HUES64 (cell line): ENCODE measurements around the gene ANKRD28.

Experiments
- H3K27ac ChIP-seq: 2 replicates; pipeline ENCODE4 v1.7.0; 2013; ENCODE audit warnings: low read depth, low read length, inconsistent platforms
- H3K27me3 ChIP-seq: 2 replicates; pipeline ENCODE4 v1.6.1; 2013; ENCODE audit warnings: mild to moderate bottlenecking, low read length; ENCODE audit not compliant: insufficient read depth
- H3K36me3 ChIP-seq: 2 replicates; pipeline ENCODE4 v1.6.1; 2013; ENCODE audit warnings: mild to moderate bottlenecking, low read length; ENCODE audit not compliant: insufficient read depth
- H3K4me1 ChIP-seq: 2 replicates; pipeline ENCODE4 v1.6.1; 2013; ENCODE audit warnings: mild to moderate bottlenecking, low read length, moderate library complexity; ENCODE audit not compliant: insufficient read depth
- H3K4me3 ChIP-seq: 2 replicates; pipeline ENCODE4 v1.5.1; 2013; ENCODE audit warnings: mild to moderate bottlenecking, low read length, moderate library complexity
- H3K9ac ChIP-seq: 2 replicates; pipeline ENCODE4 v1.6.1; 2013; ENCODE audit warnings: mild to moderate bottlenecking, low read depth, low read length
- H3K9me3 ChIP-seq: 2 replicates; pipeline ENCODE4 v1.6.1; 2013; ENCODE audit warnings: low read depth, low read length; ENCODE audit not compliant: insufficient read depth
- WGBS: fragments of 150-250, 120-280 bp; methylation state at CpG from one replicate; pipeline ENCODE4 v1.1.7; 2013; ENCODE audit warnings: missing lambda C conversion rate; 5-methylcytosine and 5-hydroxymethylcytosine counted together

Gene ANKRD28

GRCh38 chr3:15690230-15690629 is 107.5 kb downstream of the ANKRD28 start:
- Histone ChIP-seq H3K27me3 (no peaks in the 10 kb centered on the region), H3K4me1 (no peaks in the 10 kb centered on the region), H3K27ac (no peak overlapping the region), H3K9me3 (no peaks in the 10 kb centered on the region), H3K4me3 (no peak overlapping the region), H3K36me3 (peaks cover 86% of the 10 kb centered on the region), H3K9ac (no peak overlapping the region)
- WGBS: 96% methylated on average over 4 of the region's 4 CpGs

GRCh38 chr3:15685927-15686326 is 111.9 kb downstream of the ANKRD28 start:
- no peaks in the 10 kb centered on the region for H3K4me1 ChIP-seq
- H3K27me3 ChIP-seq: no peaks in the 10 kb centered on the region
- H3K9ac ChIP-seq: no peak overlapping the region
- H3K9me3 ChIP-seq: no peaks in the 10 kb centered on the region
- no peak overlapping the region for H3K27ac ChIP-seq
- H3K4me3 ChIP-seq: no peak overlapping the region
- WGBS: 94% methylated on average over 6 of the region's 7 CpGs
- H3K36me3 ChIP-seq: peaks cover 89% of the 10 kb centered on the region

GRCh38 chr3:15683253-15683652 is 114.5 kb downstream of the ANKRD28 start:
- H3K4me1 ChIP-seq: no peaks in the 10 kb centered on the region
- no peaks in the 10 kb centered on the region for H3K27me3 ChIP-seq
- no peak overlapping the region for H3K4me3 ChIP-seq
- peaks cover 80% of the 10 kb centered on the region for H3K36me3 ChIP-seq
- no CpG with 5 or more reads among the region's 1 CpG for WGBS
- no peak overlapping the region for H3K27ac ChIP-seq
- no peaks in the 10 kb centered on the region for H3K9me3 ChIP-seq
- H3K9ac ChIP-seq: no peak overlapping the region

- no peaks in the 10 kb centered on the region for H3K4me1 ChIP-seq
- no peak overlapping the region for H3K4me3 ChIP-seq
- H3K36me3 ChIP-seq: peaks cover 80% of the 10 kb centered on the region
- no peaks in the 10 kb centered on the region for H3K27me3 ChIP-seq
- H3K9ac ChIP-seq: no peak overlapping the region
- H3K27ac ChIP-seq: no peak overlapping the region
- 94% methylated on average over 2 of the region's 3 CpGs for WGBS
- H3K9me3 ChIP-seq: no peaks in the 10 kb centered on the region
Observed at GRCh38 chr3:15682561-15683185, 115.1 kb downstream of the ANKRD28 start.

GRCh38 chr3:15681668-15682067 is 116.1 kb downstream of the ANKRD28 start:
- Histone ChIP-seq H3K27ac (no peak overlapping the region), H3K36me3 (peaks cover 83% of the 10 kb centered on the region), H3K4me3 (no peak overlapping the region), H3K9ac (no peak overlapping the region), H3K9me3 (no peaks in the 10 kb centered on the region), H3K27me3 (no peaks in the 10 kb centered on the region), H3K4me1 (no peaks in the 10 kb centered on the region)
- WGBS: 100% methylated on average over 2 of the region's 2 CpGs

- WGBS: 96% methylated on average over 5 of the region's 5 CpGs
- Histone ChIP-seq H3K9ac (no peak overlapping the region), H3K36me3 (peaks cover 81% of the 10 kb centered on the region), H3K27me3 (no peaks in the 10 kb centered on the region), H3K9me3 (no peaks in the 10 kb centered on the region), H3K4me1 (no peaks in the 10 kb centered on the region), H3K4me3 (no peak overlapping the region), H3K27ac (no peak overlapping the region)
Observed at GRCh38 chr3:15679306-15679705, 118.5 kb downstream of the ANKRD28 start.

GRCh38 chr3:15676259-15676658 is 121.5 kb downstream of the ANKRD28 start:
- 100% methylated on average over 1 of the region's 2 CpGs for WGBS
- no peaks in the 10 kb centered on the region for H3K4me1 ChIP-seq
- H3K36me3 ChIP-seq: peaks cover 75% of the 10 kb centered on the region
- no peaks in the 10 kb centered on the region for H3K9me3 ChIP-seq
- no peak overlapping the region for H3K4me3 ChIP-seq
- H3K9ac ChIP-seq: no peak overlapping the region
- no peaks in the 10 kb centered on the region for H3K27me3 ChIP-seq
- no peak overlapping the region for H3K27ac ChIP-seq

GRCh38 chr3:15673536-15673935 is 124.2 kb downstream of the ANKRD28 start:
- Histone ChIP-seq H3K36me3 (peaks cover 81% of the 10 kb centered on the region), H3K4me1 (peaks cover 11% of the 10 kb centered on the region; the same call in 1 of the 2 replicates), H3K27ac (no peak overlapping the region), H3K9ac (no peak overlapping the region), H3K4me3 (no peak overlapping the region), H3K9me3 (no peaks in the 10 kb centered on the region), H3K27me3 (no peaks in the 10 kb centered on the region)
- 92% methylated on average over 1 of the region's 1 CpG for WGBS

- Histone ChIP-seq H3K36me3 (peaks cover 40% of the 10 kb centered on the region), H3K9me3 (no peaks in the 10 kb centered on the region), H3K27ac (no peak overlapping the region), H3K4me1 (peaks cover 15% of the 10 kb centered on the region; the same call in 1 of the 2 replicates), H3K27me3 (no peaks in the 10 kb centered on the region), H3K4me3 (no peak overlapping the region), H3K9ac (no peak overlapping the region)
- 100% methylated on average over 3 of the region's 3 CpGs for WGBS
Observed at GRCh38 chr3:15667484-15667883, 130.3 kb downstream of the ANKRD28 start.

- H3K27ac ChIP-seq: no peak overlapping the region
- H3K36me3 ChIP-seq: peaks cover 37% of the 10 kb centered on the region
- H3K9ac ChIP-seq: no peak overlapping the region
- H3K4me1 ChIP-seq: peaks cover 15% of the 10 kb centered on the region; the same call in 1 of the 2 replicates
- no peaks in the 10 kb centered on the region for H3K9me3 ChIP-seq
- WGBS: 97% methylated on average over 4 of the region's 5 CpGs
- no peaks in the 10 kb centered on the region for H3K27me3 ChIP-seq
- H3K4me3 ChIP-seq: no peak overlapping the region
Observed at GRCh38 chr3:15666277-15666676, 131.5 kb downstream of the ANKRD28 start.

- H3K9ac ChIP-seq: no peak overlapping the region
- H3K4me3 ChIP-seq: no peak overlapping the region
- H3K27ac ChIP-seq: no peak overlapping the region
- no peaks in the 10 kb centered on the region for H3K27me3 ChIP-seq
- peaks cover 30% of the 10 kb centered on the region for H3K36me3 ChIP-seq
- peaks cover 15% of the 10 kb centered on the region; the same call in 1 of the 2 replicates for H3K4me1 ChIP-seq
- no peaks in the 10 kb centered on the region for H3K9me3 ChIP-seq
- 98% methylated on average over 5 of the region's 5 CpGs for WGBS
Observed at GRCh38 chr3:15665510-15666150, 132.1 kb downstream of the ANKRD28 start.
